ENCODE measurements around the gene VGLL1. TPM values are rescaled to one million over a fixed set of nuclear protein-coding genes. Genes with fewer than 3 reads are reported as not detected.

The VGLL1 gene
- polyA plus RNA-seq, 1 donor (not counting 4 experiments of a cell fraction or from before 2014, with no cell fraction given) = 4.1 TPM

- Histone ChIP-seq H3K4me1 (ENCODE audit: control insufficient read depth, extremely low read depth, insufficient read depth, low read length) (no peaks in the 10 kb centered on the region), H3K27me3 (ENCODE audit: control insufficient read depth, extremely low read depth, insufficient read depth, low read length) (peaks cover 5% of the 10 kb centered on the region), H3K9ac (ENCODE audit: control insufficient read depth, extremely low read depth, insufficient read depth, low read length) (no peak overlapping the region), H3K9me1 (ENCODE audit: control insufficient read depth, extremely low read depth, insufficient read depth, low read length) (no peaks in the 10 kb centered on the region), H3K9me3 (ENCODE audit: control insufficient read depth, low read depth, low read length) (no peaks in the 10 kb centered on the region), H3K36me3 (ENCODE audit: control insufficient read depth in 2 of 2, extremely low read depth in 1 of 2, insufficient read depth in 2 of 2, low read length in 2 of 2) (no peaks in the 10 kb centered on the region), H3K4me3 (ENCODE audit: control insufficient read depth in 2 of 3, extremely low read depth in 1 of 3, insufficient read depth in 2 of 3, low read depth in 1 of 3, low read length in 3 of 3) (no peak overlapping the region), H3K27ac (ENCODE audit: control insufficient read depth, insufficient read depth, low read length) (no peak overlapping the region), H2AFZ (ENCODE audit: control insufficient read depth, low read length) (no peak overlapping the region), H4K20me1 (ENCODE audit: control insufficient read depth, extremely low read depth, insufficient read depth, low read length) (no peaks in the 10 kb centered on the region), H3K79me2 (ENCODE audit: control insufficient read depth, insufficient read depth, low read length) (no peaks in the 10 kb centered on the region), H3K4me2 (ENCODE audit: control insufficient read depth, extremely low read depth, insufficient read depth, low read depth, low read length) (no peak overlapping the region)
- TF ChIP-seq EZH2 (IDR thresholded peaks at IDR 0.05; ENCODE audit: low read length) (no peak), CTCF (optimal IDR thresholded peaks at IDR 0.05 in 1 of 3, IDR thresholded peaks at IDR 0.05 in 1 of 3, conservative IDR thresholded peaks at IDR 0.05 in 1 of 3; ENCODE audit: extremely low read depth in 1 of 3, insufficient read depth in 2 of 3, low read length in 3 of 3) (no peak)
- dilution Hi-C loops (cut with MboI; ENCODE audit: extremely low pct_ligation_motif_present, low sequenced_read_pairs) = no loop called here
- FAIRE-seq (no peak), DNase-seq (ENCODE audit: low read depth, low spot score) (no peak)
Measured at GRCh38 chrX:136585960-136586359, 53.9 kb downstream of the VGLL1 start.

- H3K27me3 ChIP-seq (ENCODE audit: control insufficient read depth, extremely low read depth, insufficient read depth, low read length) = peaks cover 2% of the 10 kb centered on the region
- dilution Hi-C loops (cut with MboI; ENCODE audit: extremely low pct_ligation_motif_present, low sequenced_read_pairs) = no loop called here
- no peak for FAIRE-seq
- H3K4me3 ChIP-seq (ENCODE audit: control insufficient read depth in 2 of 3, extremely low read depth in 1 of 3, insufficient read depth in 2 of 3, low read depth in 1 of 3, low read length in 3 of 3) = no peak overlapping the region
- H3K4me1 ChIP-seq (ENCODE audit: control insufficient read depth, extremely low read depth, insufficient read depth, low read length) = no peaks in the 10 kb centered on the region
- no peak overlapping the region for H3K9ac ChIP-seq (ENCODE audit: control insufficient read depth, extremely low read depth, insufficient read depth, low read length)
- H3K9me3 ChIP-seq (ENCODE audit: control insufficient read depth, low read depth, low read length) = no peaks in the 10 kb centered on the region
- no peaks in the 10 kb centered on the region for H4K20me1 ChIP-seq (ENCODE audit: control insufficient read depth, extremely low read depth, insufficient read depth, low read length)
- no peaks in the 10 kb centered on the region for H3K79me2 ChIP-seq (ENCODE audit: control insufficient read depth, insufficient read depth, low read length)
- DNase-seq (ENCODE audit: low read depth, low spot score) = no peak
- no peaks in the 10 kb centered on the region for H3K36me3 ChIP-seq (ENCODE audit: control insufficient read depth in 2 of 2, extremely low read depth in 1 of 2, insufficient read depth in 2 of 2, low read length in 2 of 2)
- no peak overlapping the region for H3K4me2 ChIP-seq (ENCODE audit: control insufficient read depth, extremely low read depth, insufficient read depth, low read depth, low read length)
- H3K27ac ChIP-seq (ENCODE audit: control insufficient read depth, insufficient read depth, low read length) = no peak overlapping the region
- TF ChIP-seq EZH2 (IDR thresholded peaks at IDR 0.05; ENCODE audit: low read length) = no peak
- no peak for TF ChIP-seq CTCF (optimal IDR thresholded peaks at IDR 0.05 in 1 of 3, IDR thresholded peaks at IDR 0.05 in 1 of 3, conservative IDR thresholded peaks at IDR 0.05 in 1 of 3; ENCODE audit: extremely low read depth in 1 of 3, insufficient read depth in 2 of 3, low read length in 3 of 3)
- H3K9me1 ChIP-seq (ENCODE audit: control insufficient read depth, extremely low read depth, insufficient read depth, low read length) = no peaks in the 10 kb centered on the region
- no peak overlapping the region for H2AFZ ChIP-seq (ENCODE audit: control insufficient read depth, low read length)
Measured at GRCh38 chrX:136586386-136586785, 54.4 kb downstream of the VGLL1 start.
